Dermis blood vessel endothelial cell (primary cell): ENCODE measurements around the gene IL1RL2. TPM values are rescaled to one million over a fixed set of nuclear protein-coding genes. Genes with fewer than 3 reads are reported as not detected.

ENCODE experiments used
- DNase-seq: peaks from one replicate; pipeline ENCODE4 v3.0.0; 2010
- total RNA-seq: library from RNA; depleted of rRNA; stranded (reverse); fragments of >200 nt; gene quantifications from 2 replicates; pipeline ENCODE4 v1.2.3, GENCODE V29; 2014

The IL1RL2 gene
- total RNA-seq, 1 donor from 2014 or later: 0.34 TPM

- DNase-seq: no peak
These were observed 7.9 kb downstream of the IL1RL2 start for GRCh38 chr2:102194609-102195268.

DNA sequence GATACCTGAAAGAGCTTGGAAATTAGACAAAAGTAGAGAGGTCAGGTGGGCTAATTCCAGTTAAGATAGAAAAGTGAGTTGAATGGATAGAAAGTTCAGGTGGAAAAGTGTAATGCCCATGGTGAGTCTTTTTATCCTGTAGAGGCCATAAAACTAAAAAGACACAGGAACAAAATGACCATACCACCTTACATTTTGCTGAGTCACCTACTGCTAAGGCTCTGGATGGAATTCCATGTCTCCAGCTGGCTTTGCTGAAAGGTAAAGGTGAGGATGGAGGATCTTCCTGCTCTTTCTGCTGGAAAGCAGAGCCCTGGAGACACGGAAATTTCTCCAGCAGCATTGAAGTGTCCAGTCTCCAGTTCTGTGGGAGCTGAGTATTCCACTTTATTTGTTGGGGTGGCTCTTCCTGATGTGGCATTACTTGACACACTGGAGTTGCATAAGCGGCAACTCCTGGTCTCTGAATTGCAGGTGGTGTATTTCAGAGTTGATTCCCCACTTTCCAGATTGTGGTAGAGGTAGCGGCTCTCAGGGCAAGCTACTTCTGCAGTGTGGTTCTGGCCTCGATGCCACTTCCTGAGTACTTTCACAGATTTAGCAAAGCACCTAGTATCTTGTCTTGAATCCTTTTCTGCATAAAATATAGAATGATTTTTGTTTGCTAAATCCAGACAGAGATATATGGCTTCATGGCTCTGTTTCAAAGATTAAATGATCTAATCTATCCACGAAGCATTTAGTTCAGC, 10.7 kb downstream of the IL1RL2 start:
- DNase-seq: no peak

DNA sequence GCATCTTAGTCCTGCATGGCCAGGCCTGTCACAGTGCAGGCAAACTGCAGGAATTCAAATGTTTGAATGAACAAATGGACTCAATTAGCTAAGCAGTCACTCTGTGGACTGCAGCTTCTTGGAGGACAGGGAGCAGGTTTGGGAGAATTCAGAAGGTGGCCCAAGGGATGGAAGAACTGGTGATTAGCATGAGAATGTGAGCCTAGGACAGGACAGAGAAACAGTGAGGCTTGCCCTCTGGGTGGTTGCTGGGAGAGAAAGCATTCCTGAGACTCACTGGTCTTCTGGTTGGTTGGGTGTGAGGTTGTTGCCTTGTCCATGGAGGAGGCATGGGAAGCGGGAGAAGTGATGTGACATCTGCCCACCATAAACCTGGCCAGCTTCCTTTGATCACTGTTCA, 13.7 kb downstream of the IL1RL2 start:
- no peak for DNase-seq

GRCh38 chr2:102204638-102205037, 17.8 kb downstream of the IL1RL2 start:
- no peak for DNase-seq

GRCh38 chr2:102206666-102207341, 20.0 kb downstream of the IL1RL2 start:
- DNase-seq: no peak

GRCh38 chr2:102208774-102209173, 22.0 kb downstream of the IL1RL2 start:
- DNase-seq: no peak

- DNase-seq: no peak
These were observed 22.7 kb downstream of the IL1RL2 start for GRCh38 chr2:102209474-102209873.

DNA sequence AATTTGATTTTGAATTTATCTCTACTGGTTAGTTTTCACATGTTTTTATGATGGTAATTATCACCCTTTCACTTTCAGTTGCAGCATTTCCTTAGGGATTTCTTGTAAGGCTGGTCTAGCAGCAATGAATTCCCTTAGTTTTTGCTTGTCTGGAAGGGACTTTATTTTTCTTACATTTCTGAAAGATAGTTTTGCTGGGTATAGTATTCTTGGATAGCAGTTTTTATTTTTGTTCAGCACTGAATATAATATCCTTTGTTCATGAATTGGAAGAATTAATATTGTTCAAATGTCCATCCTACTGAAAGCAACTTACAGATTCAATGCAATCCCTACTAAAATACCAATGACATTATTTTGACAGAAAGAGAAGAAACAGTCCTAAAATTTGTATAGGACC, 30.2 kb downstream of the IL1RL2 start:
- no peak for DNase-seq

GRCh38 chr2:102224824-102225739, 38.3 kb downstream of the IL1RL2 start:
- DNase-seq: no peak

DNA sequence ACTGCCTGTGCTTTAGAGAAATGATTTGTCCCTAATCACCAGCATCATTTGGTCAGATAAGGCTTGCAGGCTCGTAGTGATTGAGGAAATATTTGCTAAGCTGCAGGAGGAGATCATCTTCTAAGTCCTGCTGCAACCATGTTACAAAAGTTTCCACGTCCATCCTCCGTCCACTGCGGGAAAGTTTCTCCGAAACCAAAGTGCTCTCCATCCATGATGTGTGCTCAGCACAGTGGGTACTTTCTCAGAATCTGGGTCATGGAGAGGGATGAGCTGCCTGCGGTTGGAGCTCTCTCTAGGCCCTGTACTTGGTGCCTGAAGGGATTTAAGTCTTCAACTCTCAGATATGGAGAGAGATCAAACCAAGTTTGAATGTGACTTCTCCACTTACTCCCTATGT, 39.3 kb downstream of the IL1RL2 start:
- DNase-seq: no peak

GRCh38 chr2:102226612-102227391, 40.0 kb downstream of the IL1RL2 start:
- peak; percentile 42 for DNase-seq

DNA sequence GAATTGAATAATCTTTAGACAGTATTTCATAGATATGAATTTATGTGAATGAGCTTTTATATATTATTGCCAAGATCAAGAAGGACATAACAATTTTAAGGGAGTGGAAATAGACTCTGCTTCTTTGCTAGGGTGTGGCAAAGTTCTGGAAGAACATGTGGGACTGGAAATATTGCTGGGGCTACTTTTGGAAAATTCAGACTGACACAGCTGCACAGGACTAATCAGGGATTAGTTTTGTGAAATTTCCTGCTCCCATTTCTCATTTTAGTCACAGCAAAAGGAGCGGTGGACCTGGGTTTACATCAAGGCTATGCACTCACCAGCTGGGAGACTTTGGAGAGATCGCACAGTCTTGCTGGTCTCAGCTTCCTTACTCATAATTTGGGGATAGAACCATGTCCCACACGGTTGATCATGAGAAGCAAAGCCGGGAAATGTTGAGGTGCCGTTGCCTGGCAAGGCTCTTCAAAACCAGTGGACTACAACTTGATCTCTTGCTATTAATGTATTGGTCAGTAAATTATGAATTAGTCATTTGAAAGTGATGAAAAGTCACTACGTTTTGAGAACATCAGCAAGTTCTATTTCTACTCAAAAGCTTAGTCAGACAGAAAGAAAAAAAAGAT, 42.4 kb downstream of the IL1RL2 start:
- no peak for DNase-seq

GRCh38 chr2:102230410-102230909, 43.6 kb downstream of the IL1RL2 start:
- DNase-seq: no peak

GRCh38 chr2:102233132-102233884, 46.5 kb downstream of the IL1RL2 start:
- DNase-seq: no peak

GRCh38 chr2:102235042-102235473, 48.2 kb downstream of the IL1RL2 start:
- peak; percentile 20 for DNase-seq

- DNase-seq: peak; percentile 54
These were observed 48.7 kb downstream of the IL1RL2 start for GRCh38 chr2:102235491-102235890.

GRCh38 chr2:102236132-102236531, 49.3 kb downstream of the IL1RL2 start:
- no peak for DNase-seq

DNA sequence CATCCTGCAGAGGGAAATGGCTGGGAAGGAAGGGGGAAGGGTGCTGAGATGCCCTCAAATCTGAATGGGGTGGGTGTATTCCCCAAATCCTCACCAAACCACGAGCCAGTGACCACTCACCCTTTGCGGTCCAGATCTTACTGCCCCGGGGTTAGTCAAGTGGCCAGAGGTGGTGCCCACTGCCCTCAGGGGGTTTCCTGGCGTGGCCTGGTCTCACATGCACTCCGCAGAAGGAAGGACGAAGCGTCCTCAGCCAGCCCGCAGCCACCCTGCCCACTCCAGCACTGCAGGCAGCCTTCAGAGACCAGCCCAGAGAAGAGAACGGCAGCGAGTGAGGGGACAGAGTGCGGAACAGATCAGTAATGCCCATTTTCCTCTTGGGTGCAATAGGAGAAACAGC, 50.4 kb downstream of the IL1RL2 start:
- DNase-seq: no peak

- DNase-seq: no peak
These were observed 51.4 kb downstream of the IL1RL2 start for GRCh38 chr2:102238039-102238756.

- DNase-seq: no peak
These were observed 52.0 kb downstream of the IL1RL2 start for GRCh38 chr2:102238778-102239177.
